GM12801 (cell line): Measurements from ENCODE around the gene CENPP.

ENCODE experiments used
- TF ChIP-seq, protein P1 (sequence below): IDR thresholded peaks from one replicate; pipeline ENCODE4 v1.5.1; 2011; ENCODE audit warnings: control low read depth; ENCODE audit not compliant: insufficient read length; ENCODE audit errors: extremely low read depth

CENPP gene

GRCh38 chr9:92616655-92617111 lies 290.9 kb downstream of the CENPP start:
- TF ChIP-seq, protein P1, sequence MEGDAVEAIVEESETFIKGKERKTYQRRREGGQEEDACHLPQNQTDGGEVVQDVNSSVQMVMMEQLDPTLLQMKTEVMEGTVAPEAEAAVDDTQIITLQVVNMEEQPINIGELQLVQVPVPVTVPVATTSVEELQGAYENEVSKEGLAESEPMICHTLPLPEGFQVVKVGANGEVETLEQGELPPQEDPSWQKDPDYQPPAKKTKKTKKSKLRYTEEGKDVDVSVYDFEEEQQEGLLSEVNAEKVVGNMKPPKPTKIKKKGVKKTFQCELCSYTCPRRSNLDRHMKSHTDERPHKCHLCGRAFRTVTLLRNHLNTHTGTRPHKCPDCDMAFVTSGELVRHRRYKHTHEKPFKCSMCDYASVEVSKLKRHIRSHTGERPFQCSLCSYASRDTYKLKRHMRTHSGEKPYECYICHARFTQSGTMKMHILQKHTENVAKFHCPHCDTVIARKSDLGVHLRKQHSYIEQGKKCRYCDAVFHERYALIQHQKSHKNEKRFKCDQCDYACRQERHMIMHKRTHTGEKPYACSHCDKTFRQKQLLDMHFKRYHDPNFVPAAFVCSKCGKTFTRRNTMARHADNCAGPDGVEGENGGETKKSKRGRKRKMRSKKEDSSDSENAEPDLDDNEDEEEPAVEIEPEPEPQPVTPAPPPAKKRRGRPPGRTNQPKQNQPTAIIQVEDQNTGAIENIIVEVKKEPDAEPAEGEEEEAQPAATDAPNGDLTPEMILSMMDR = no peak

GRCh38 chr9:92617195-92617813 lies 291.6 kb downstream of the CENPP start:
- TF ChIP-seq, protein P1 = no peak

- TF ChIP-seq, protein P1 = no peak
Measured at GRCh38 chr9:92617951-92618510, 292.3 kb downstream of the CENPP start.

DNA sequence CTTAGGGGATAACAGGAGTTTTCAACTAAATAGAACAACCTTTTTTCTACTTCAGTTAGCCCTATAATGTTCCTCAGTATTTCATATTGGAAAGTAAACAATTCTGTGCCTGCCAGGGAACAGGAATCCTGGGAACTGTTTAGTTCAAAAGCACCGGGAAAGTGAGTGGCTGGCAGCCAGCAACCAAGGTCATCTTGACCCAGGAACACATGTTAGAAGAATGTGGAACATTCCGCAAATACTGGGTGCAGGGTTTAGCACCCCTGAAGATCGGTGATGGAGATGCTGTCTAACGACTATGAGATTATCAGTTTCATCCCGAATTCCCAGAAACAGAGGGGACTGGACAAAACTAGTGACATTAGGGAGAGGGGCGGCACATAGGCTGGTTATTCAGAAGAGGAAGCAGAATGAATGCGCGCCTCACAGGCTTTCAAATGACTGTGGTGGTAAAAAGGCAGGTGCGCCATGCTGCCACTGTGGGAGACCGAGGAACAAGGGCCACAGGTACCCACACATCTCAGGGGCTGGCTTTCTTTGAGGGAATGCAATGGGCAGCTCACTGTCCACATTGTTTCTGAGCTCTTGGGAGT lies 293.0 kb downstream of the CENPP start:
- TF ChIP-seq, protein P1 = no peak

DNA sequence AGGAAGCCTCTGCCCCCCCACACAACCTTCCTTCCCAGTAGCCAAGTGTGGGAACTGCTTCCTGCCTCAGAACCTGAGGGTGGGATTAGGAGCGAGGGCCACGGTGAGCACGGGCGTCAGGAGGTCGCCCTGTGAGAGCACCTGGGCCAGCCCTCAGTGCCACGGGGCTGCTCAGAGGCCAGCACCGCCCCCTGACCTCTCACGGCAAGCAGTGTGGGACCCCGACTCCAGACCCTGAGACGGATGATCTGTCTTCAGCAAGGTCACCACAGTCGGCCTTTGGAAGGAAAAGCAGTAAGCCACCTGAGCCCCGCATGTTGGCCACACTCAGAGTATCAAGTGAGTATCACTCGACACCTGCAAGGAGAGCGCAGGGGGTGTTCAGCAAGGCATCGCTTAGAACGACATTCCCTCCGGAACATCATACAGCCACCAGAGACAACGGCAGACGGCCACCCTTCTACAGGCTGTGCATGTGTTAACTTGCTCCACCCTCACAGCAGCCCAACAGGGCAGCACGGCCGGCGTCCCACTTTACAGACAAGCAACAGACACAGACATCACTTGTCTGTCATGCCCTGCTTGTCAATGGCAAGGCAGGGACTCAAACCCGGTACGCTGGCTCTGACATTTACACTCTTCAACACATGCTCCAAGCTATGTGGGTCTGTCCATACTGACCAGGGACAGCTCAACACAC lies 294.0 kb downstream of the CENPP start:
- TF ChIP-seq, protein P1 = no peak

- TF ChIP-seq, protein P1 = no peak
Measured at GRCh38 chr9:92620845-92621244, 295.1 kb downstream of the CENPP start.

DNA sequence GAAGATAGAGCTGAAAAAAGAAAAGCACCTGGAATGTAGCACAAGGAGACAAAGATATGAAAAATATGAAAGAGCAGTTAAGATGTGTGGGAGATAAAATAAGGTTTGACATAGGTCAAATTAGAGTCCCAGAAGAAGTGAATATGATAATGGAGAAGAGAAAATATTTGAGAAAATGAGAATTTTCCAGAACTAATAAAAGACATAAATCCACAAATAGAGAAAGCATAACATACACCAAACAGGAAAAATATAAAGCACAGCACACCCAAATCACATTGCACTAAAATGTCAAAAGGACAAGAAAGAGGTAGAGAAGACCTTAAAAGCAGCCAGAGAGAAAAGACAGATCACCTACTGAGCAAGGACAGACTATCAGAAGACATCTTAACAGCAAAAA lies 300.7 kb downstream of the CENPP start:
- TF ChIP-seq, protein P1 = no peak
